ENCODE results near the gene HINT3. TPM values are rescaled to one million over a fixed set of nuclear protein-coding genes. Genes with fewer than 3 reads are reported as not detected.
A peak's percentile ranks its signal among the peaks of the same experiment; 100 is the strongest.
"Not testable (repeated sequence)": the region's sequence is repeated elsewhere in the genome, so short reads cannot be mapped to it uniquely, and the experiment has no call there.

HINT3 gene
- total RNA-seq, 2 experiments from 2014 or later = 8.0 to 9.1 TPM

- H3K4me1 Mint-ChIP-seq (ENCODE audit: low read depth) = peaks cover 52% of the 10 kb centered on the region
- peak overlapping the region; percentile 75 for H3K27ac Mint-ChIP-seq
- H3K27me3 Mint-ChIP-seq (ENCODE audit: low read depth) = no peaks in the 10 kb centered on the region
- no peak overlapping the region for H3K4me3 Mint-ChIP-seq
- CTCF ChIA-PET = interaction anchor here (0.7 to 6.5 kb wide), 9 partner anchors 17 to 132 kb away, joined by 3 to 46 read pairs (median 4); partner anchors contain the start of genes HINT3 and NCOA7
- ATAC-seq (no peak), DNase-seq (no peak)
- POLR2A ChIA-PET = interaction anchor here (2.2 to 2.6 kb wide), 2 partner anchors 33 to 133 kb away, joined by 9 to 11 read pairs; partner anchors contain the start of genes HINT3 and NCOA7
- peaks cover 77% of the 10 kb centered on the region for H3K36me3 Mint-ChIP-seq (ENCODE audit: low read depth)
- no peaks in the 10 kb centered on the region for H3K9me3 Mint-ChIP-seq (ENCODE audit: insufficient read depth)
These were observed 33.1 kb upstream of the HINT3 start for GRCh38 chr6:125923366-125923877.

GRCh38 chr6:125924169-125924568 lies 32.4 kb upstream of the HINT3 start:
- DNase-seq (peak; percentile 41), ATAC-seq (peak; percentile 65)
- peaks cover 44% of the 10 kb centered on the region for H3K4me1 Mint-ChIP-seq (ENCODE audit: low read depth)
- H3K27ac Mint-ChIP-seq = peak overlapping the region; percentile 81
- POLR2A ChIA-PET = interaction anchor here (1.1 to 2.6 kb wide), 4 partner anchors 10 to 143 kb away, joined by 3 to 11 read pairs (median 6); partner anchors contain the start of genes HINT3 and NCOA7
- H3K27me3 Mint-ChIP-seq (ENCODE audit: low read depth) = no peaks in the 10 kb centered on the region
- H3K4me3 Mint-ChIP-seq = no peak overlapping the region
- peaks cover 74% of the 10 kb centered on the region for H3K36me3 Mint-ChIP-seq (ENCODE audit: low read depth)
- no peaks in the 10 kb centered on the region for H3K9me3 Mint-ChIP-seq (ENCODE audit: insufficient read depth)
- CTCF ChIA-PET = interaction anchor here (0.7 to 6.5 kb wide), 12 partner anchors 17 to 143 kb away, joined by 3 to 46 read pairs (median 4); partner anchors contain the start of genes HINT3 and NCOA7

- Mint-ChIP-seq H3K36me3 (ENCODE audit: low read depth) (peaks cover 72% of the 10 kb centered on the region), H3K4me1 (ENCODE audit: low read depth) (peaks cover 41% of the 10 kb centered on the region), H3K9me3 (ENCODE audit: insufficient read depth) (no peaks in the 10 kb centered on the region), H3K27me3 (ENCODE audit: low read depth) (no peaks in the 10 kb centered on the region), H3K4me3 (no peak overlapping the region), H3K27ac (peak overlapping the region; percentile 81)
- no peak for ATAC-seq
- ChIA-PET POLR2A (interaction anchor here (1.1 to 2.6 kb wide), 3 partner anchors 9 to 144 kb away, joined by 3 to 11 read pairs (median 3); partner anchors contain the start of gene NCOA7), CTCF (interaction anchor here (0.8 to 6.5 kb wide), 9 partner anchors 18 to 144 kb away, joined by 3 to 46 read pairs (median 5); partner anchors contain the start of genes HINT3 and NCOA7)
- DNase-seq = no peak
These were observed 31.7 kb upstream of the HINT3 start for GRCh38 chr6:125924697-125925358.

- Mint-ChIP-seq H3K27me3 (ENCODE audit: low read depth) (no peaks in the 10 kb centered on the region), H3K4me1 (ENCODE audit: low read depth) (peaks cover 38% of the 10 kb centered on the region), H3K4me3 (no peak overlapping the region), H3K36me3 (ENCODE audit: low read depth) (peaks cover 69% of the 10 kb centered on the region), H3K27ac (no peak overlapping the region), H3K9me3 (ENCODE audit: insufficient read depth) (no peaks in the 10 kb centered on the region)
- ChIA-PET CTCF (interaction anchor here (0.5 to 6.5 kb wide), 4 partner anchors 21 to 181 kb away, joined by 3 to 46 read pairs (median 3); partner anchors contain the start of gene HINT3), POLR2A (no interaction called here)
- ATAC-seq (no peak), DNase-seq (no peak)
These were observed 29.9 kb upstream of the HINT3 start for GRCh38 chr6:125926711-125927110.

GRCh38 chr6:125927761-125928160 lies 28.8 kb upstream of the HINT3 start:
- POLR2A ChIA-PET = no interaction called here

GRCh38 chr6:125930765-125931418 lies 25.7 kb upstream of the HINT3 start:
- DNase-seq (no peak), ATAC-seq (no peak)
- Mint-ChIP-seq H3K4me1 (ENCODE audit: low read depth) (peaks cover 16% of the 10 kb centered on the region), H3K27me3 (ENCODE audit: low read depth) (peaks cover 3% of the 10 kb centered on the region), H3K27ac (no peak overlapping the region), H3K36me3 (ENCODE audit: low read depth) (peaks cover 42% of the 10 kb centered on the region), H3K9me3 (ENCODE audit: insufficient read depth) (no peaks in the 10 kb centered on the region), H3K4me3 (no peak overlapping the region)
- CTCF ChIA-PET = interaction anchor here (1.0 kb wide), 1 partner anchor 12 kb away, joined by 4 read pairs; no protein-coding TSS in a partner anchor
- POLR2A ChIA-PET = no interaction called here

More at GRCh38 chr6:125927761-125928160, 28.8 kb upstream of the HINT3 start:
- no peak for ATAC-seq
- no peak for DNase-seq
- Mint-ChIP-seq H3K4me1 (ENCODE audit: low read depth) (peaks cover 38% of the 10 kb centered on the region), H3K4me3 (no peak overlapping the region), H3K9me3 (ENCODE audit: insufficient read depth) (no peaks in the 10 kb centered on the region), H3K27ac (no peak overlapping the region), H3K27me3 (ENCODE audit: low read depth) (no peaks in the 10 kb centered on the region), H3K36me3 (ENCODE audit: low read depth) (peaks cover 67% of the 10 kb centered on the region)
- CTCF ChIA-PET = no interaction called here

GRCh38 chr6:125931733-125932450 lies 24.7 kb upstream of the HINT3 start:
- peak; percentile 51 for ATAC-seq
- Mint-ChIP-seq H3K36me3 (ENCODE audit: low read depth) (peaks cover 39% of the 10 kb centered on the region), H3K27ac (no peak overlapping the region), H3K27me3 (ENCODE audit: low read depth) (peaks cover 5% of the 10 kb centered on the region), H3K4me3 (no peak overlapping the region), H3K4me1 (ENCODE audit: low read depth) (peaks cover 16% of the 10 kb centered on the region), H3K9me3 (ENCODE audit: insufficient read depth) (no peaks in the 10 kb centered on the region)
- DNase-seq = no peak
- POLR2A ChIA-PET = no interaction called here
- CTCF ChIA-PET = interaction anchor here (0.6 to 1.5 kb wide), 9 partner anchors 10 to 147 kb away, joined by 3 to 12 read pairs (median 3); partner anchors contain the start of gene HINT3

- no peak for DNase-seq
- Mint-ChIP-seq H3K4me3 (no peak overlapping the region), H3K9me3 (ENCODE audit: insufficient read depth) (no peaks in the 10 kb centered on the region), H3K36me3 (ENCODE audit: low read depth) (peaks cover 36% of the 10 kb centered on the region), H3K4me1 (ENCODE audit: low read depth) (peaks cover 16% of the 10 kb centered on the region), H3K27me3 (ENCODE audit: low read depth) (peaks cover 5% of the 10 kb centered on the region), H3K27ac (no peak overlapping the region)
- no peak for ATAC-seq
- ChIA-PET CTCF (interaction anchor here (0.6 to 1.5 kb wide), 9 partner anchors 11 to 147 kb away, joined by 3 to 12 read pairs (median 3); partner anchors contain the start of gene HINT3), POLR2A (interaction anchor here (0.7 kb wide), 1 partner anchor 19 kb away, joined by 4 read pairs; no protein-coding TSS in a partner anchor)
These were observed 24.1 kb upstream of the HINT3 start for GRCh38 chr6:125932451-125932795.

- Mint-ChIP-seq H3K36me3 (ENCODE audit: low read depth) (peaks cover 19% of the 10 kb centered on the region), H3K4me1 (ENCODE audit: low read depth) (peaks cover 16% of the 10 kb centered on the region), H3K27me3 (ENCODE audit: low read depth) (peaks cover 17% of the 10 kb centered on the region)
- H3K9me3 Mint-ChIP-seq (ENCODE audit: insufficient read depth); ATAC-seq; DNase-seq; POLR2A ChIA-PET; H3K4me3 Mint-ChIP-seq; H3K27ac Mint-ChIP-seq: not testable (repeated sequence)
- CTCF ChIA-PET = interaction anchor here (0.7 kb wide), 1 partner anchor 22 kb away, joined by 3 read pairs; no protein-coding TSS in a partner anchor
These were observed 21.1 kb upstream of the HINT3 start for GRCh38 chr6:125935520-125935919.

GRCh38 chr6:125939026-125939425 lies 17.5 kb upstream of the HINT3 start:
- no peak for DNase-seq
- no peak overlapping the region for H3K27ac Mint-ChIP-seq
- no peaks in the 10 kb centered on the region for H3K36me3 Mint-ChIP-seq (ENCODE audit: low read depth)
- H3K4me3 Mint-ChIP-seq = no peak overlapping the region
- no peaks in the 10 kb centered on the region for H3K9me3 Mint-ChIP-seq (ENCODE audit: insufficient read depth)
- ATAC-seq = no peak
- no peaks in the 10 kb centered on the region for H3K4me1 Mint-ChIP-seq (ENCODE audit: low read depth)
- POLR2A ChIA-PET = no interaction called here
- H3K27me3 Mint-ChIP-seq (ENCODE audit: low read depth) = peaks cover 32% of the 10 kb centered on the region
- CTCF ChIA-PET = interaction anchor here (0.9 to 3.8 kb wide), 3 partner anchors 18 to 637 kb away, joined by 3 to 26 read pairs (median 4); partner anchors contain the start of genes HDDC2 and HINT3

GRCh38 chr6:125939791-125940190 lies 16.8 kb upstream of the HINT3 start:
- peaks cover 32% of the 10 kb centered on the region for H3K27me3 Mint-ChIP-seq (ENCODE audit: low read depth)
- no peak for ATAC-seq
- POLR2A ChIA-PET = no interaction called here
- no peak for DNase-seq
- no peaks in the 10 kb centered on the region for H3K9me3 Mint-ChIP-seq (ENCODE audit: insufficient read depth)
- no peaks in the 10 kb centered on the region for H3K4me1 Mint-ChIP-seq (ENCODE audit: low read depth)
- no peak overlapping the region for H3K4me3 Mint-ChIP-seq
- H3K36me3 Mint-ChIP-seq (ENCODE audit: low read depth) = no peaks in the 10 kb centered on the region
- no peak overlapping the region for H3K27ac Mint-ChIP-seq
- CTCF ChIA-PET = interaction anchor here (0.9 to 3.8 kb wide), 4 partner anchors 11 to 638 kb away, joined by 3 to 26 read pairs (median 4); partner anchors contain the start of genes HDDC2 and HINT3
